A549 (cell line): ENCODE data around the gene ADAMTS2. TPM values are rescaled to one million over a fixed set of nuclear protein-coding genes. Genes with fewer than 3 reads are reported as not detected.

Experiments
- ATAC-seq, 2 experiments: fragments of 200-7000 bp in 1 of 2; fragments of >200 bp in 1 of 2; cut with Nextera tagmentation in 1 of 2; cut with Tn5 transposase in 1 of 2; 3 replicates each; pipeline versions ENCODE4 v1.8.0 to v1.9.1; 2018 to 2020; ENCODE audit warnings: mild to moderate bottlenecking in 1 of 2, moderate library complexity in 1 of 2
- CTCF ChIA-PET: fragments of 300-600 bp; sonication (Branson Sonifier 250); formaldehyde crosslinking; extraction: SDS; loops from one replicate; lab custom pipeline; 2021; ENCODE audit warnings: antibody characterized with exemption, inconsistent platforms; lab: Yijun Ruan, JAX
- POLR2A ChIA-PET: fragments of 350-600 bp; formaldehyde crosslinking; extraction: SDS; loops from one replicate; lab custom pipeline; 2021; ENCODE audit warnings: antibody characterized with exemption, inconsistent platforms; lab: Yijun Ruan, JAX
- DNase-seq, 2 experiments: peaks; one replicate each; pipeline versions ENCODE4 v3.0.0 to v3.0.0-alpha.2; 2011 to 2016; ENCODE audit warnings: low read depth in 1 of 2, low spot score in 1 of 2
- FAIRE-seq: peaks from 2 replicates; lab custom pipeline; 2011; peaks lifted over from hg19 to GRCh38; lab: Jason Lieb, UNC
- H3K27ac ChIP-seq, 2 experiments: fragments of >200 bp; sonication (Bioruptor Twin); formaldehyde crosslinking; 3 replicates each; pipeline ENCODE4 v1.5.1; 2016 to 2017
- H3K4me1 ChIP-seq: fragments of >200 bp; sonication (Bioruptor Twin); formaldehyde crosslinking; 3 replicates; pipeline ENCODE4 v1.6.1; 2016
- H3K4me2 ChIP-seq: fragments of >200 bp; sonication (Bioruptor Twin); formaldehyde crosslinking; 3 replicates; pipeline ENCODE4 v1.6.1; 2016
- H3K4me3 ChIP-seq: fragments of >200 bp; sonication (Bioruptor Twin); formaldehyde crosslinking; 3 replicates; pipeline ENCODE4 v1.5.1; 2016
- H3K9me3 ChIP-seq: fragments of >200 bp; sonication (Bioruptor Twin); formaldehyde crosslinking; 3 replicates; pipeline ENCODE4 v1.6.1; 2016
- EHF ChIP-seq: fragments of 250-450 bp; sonication (Bioruptor Pico); IDR thresholded peaks from 2 replicates; pipeline ENCODE4 v1.5.0; 2020; ENCODE audit warnings: mild to moderate bottlenecking
- EHMT2 ChIP-seq: fragments of 200-600 bp; sonication (generic); IDR thresholded peaks from 2 replicates; pipeline ENCODE4 v1.6.1; 2016; ENCODE audit warnings: antibody characterized with exemption, low read depth, mild to moderate bottlenecking, moderate library complexity
- ESRRA ChIP-seq: fragments of 150-350 bp; IDR thresholded peaks from 2 replicates; pipeline ENCODE4 v1.6.1; 2014; ENCODE audit warnings: mild to moderate bottlenecking, low read length, borderline replicate concordance
- FOSB ChIP-seq: fragments of 250-450 bp; sonication (Bioruptor Pico); IDR thresholded peaks from 2 replicates; pipeline ENCODE4 v1.5.0; 2020; ENCODE audit warnings: mild to moderate bottlenecking, moderate library complexity
- FOXS1 ChIP-seq: fragments of 250-450 bp; sonication (Bioruptor Pico); IDR thresholded peaks from 2 replicates; pipeline ENCODE4 v1.5.0; 2020; ENCODE audit warnings: mild to moderate bottlenecking, moderate library complexity
- GATA3 ChIP-seq: IDR thresholded peaks from 2 replicates; pipeline ENCODE4 v1.6.1; 2012; ENCODE audit warnings: borderline replicate concordance
- HES2 ChIP-seq: fragments of >200 bp; sonication (Bioruptor Twin); formaldehyde crosslinking; IDR thresholded peaks from 2 replicates; pipeline ENCODE4 v1.6.1; 2016
- HOXA7 ChIP-seq: fragments of 250-450 bp; sonication (Bioruptor Pico); IDR thresholded peaks from 2 replicates; pipeline ENCODE4 v1.5.0; 2020; ENCODE audit warnings: mild to moderate bottlenecking, moderate library complexity
- MAFK ChIP-seq: fragments of 450-650 bp; IDR thresholded peaks from 2 replicates; pipeline ENCODE4 v1.6.1; 2014; ENCODE audit not compliant: partially characterized antibody
- MAZ ChIP-seq: fragments of 150-350 bp; IDR thresholded peaks from 2 replicates; pipeline ENCODE4 v1.6.1; 2014; ENCODE audit warnings: antibody characterized with exemption, low read depth, low read length, borderline replicate concordance
- PHF8 ChIP-seq: fragments of 200-600 bp; sonication (generic); IDR thresholded peaks from 2 replicates; pipeline ENCODE4 v1.6.1; 2016; ENCODE audit warnings: low read depth, mild to moderate bottlenecking, antibody characterized with exemption, moderate library complexity, borderline replicate concordance
- RAD21 ChIP-seq, 2 experiments: fragments of >200 bp in 1 of 2; sonication (Bioruptor Twin) in 1 of 2; formaldehyde crosslinking in 1 of 2; IDR thresholded peaks in 1 of 2; conservative IDR thresholded peaks in 1 of 2; 2 replicates in 1 of 2; 3 replicates in 1 of 2; pipeline ENCODE4 v1.6.1; 2012 to 2018; ENCODE audit warnings: inconsistent platforms in 1 of 2
- RARB ChIP-seq: fragments of 250-450 bp; sonication (Bioruptor Pico); IDR thresholded peaks from 2 replicates; pipeline ENCODE4 v1.8.0; 2021; ENCODE audit warnings: mild to moderate bottlenecking, moderate library complexity
- RFX5 ChIP-seq: fragments of 450-650 bp; IDR thresholded peaks from 2 replicates; pipeline ENCODE4 v1.7.1; 2014; ENCODE audit warnings: antibody characterized with exemption, mild to moderate bottlenecking, moderate library complexity
- RNF2 ChIP-seq: fragments of 200-600 bp; sonication (generic); IDR thresholded peaks from 2 replicates; pipeline ENCODE4 v1.6.1; 2016; ENCODE audit warnings: low read depth, mild to moderate bottlenecking, antibody characterized with exemption, moderate library complexity, borderline replicate concordance
- SMC3 ChIP-seq: fragments of >200 bp; sonication (Bioruptor Twin); formaldehyde crosslinking; IDR thresholded peaks from 3 replicates; pipeline ENCODE4 v1.6.1; 2018; ENCODE audit warnings: inconsistent platforms
- ZSCAN20 ChIP-seq: fragments of 250-450 bp; sonication (Bioruptor Pico); IDR thresholded peaks from 2 replicates; pipeline ENCODE4 v1.8.0; 2022; ENCODE audit warnings: mild to moderate bottlenecking, moderate library complexity
- WGBS: methylation state at CpG from one replicate; pipeline ENCODE4 v1.1.6; 2017; ENCODE audit errors: missing lambda C conversion rate; 5-methylcytosine and 5-hydroxymethylcytosine counted together
- polyA plus RNA-seq, 4 experiments: library from polyadenylated mRNA; depleted of rRNA in 3 of 4; stranded (reverse); fragments of >200 nt; fragmentation: RNase III in 1 of 4; extraction: RNeasy Plus Mini Kit Qiagen cat#74134 plus additional on column Dnase treatment in 1 of 4; gene quantifications; 2 replicates in 3 of 4; 3 replicates in 1 of 4; pipeline ENCODE4 v1.2.3, GENCODE V29; 2011 to 2017
- TF ChIP-seq, protein P1 (sequence below): fragments of >200 bp; sonication (Bioruptor Twin); formaldehyde crosslinking; IDR thresholded peaks from 3 replicates; pipeline ENCODE4 v1.5.1; 2016
- TF ChIP-seq, protein P2 (sequence below): fragments of 150-350 bp; IDR thresholded peaks from 2 replicates; pipeline ENCODE4 v1.6.1; 2014; ENCODE audit warnings: low read depth, mild to moderate bottlenecking, low read length
- TF ChIP-seq, protein P3 (sequence below): fragments of 250-450 bp; sonication (Bioruptor Pico); IDR thresholded peaks from 2 replicates; pipeline ENCODE4 v1.5.0; 2020; ENCODE audit warnings: low read depth, mild to moderate bottlenecking, moderate library complexity

Gene ADAMTS2
- polyA plus RNA-seq, 2 of the 4 experiments (the other 2 are of a cell fraction), result not detected

- CTCF ChIA-PET, result interaction anchor here (0.8 to 1.4 kb wide), 4 partner anchors 30 to 503 kb away, joined by 3 to 4 read pairs (median 4); no protein-coding TSS in a partner anchor
Observed at GRCh38 chr5:179166886-179167841, 178.1 kb downstream of the ADAMTS2 start.

DNA sequence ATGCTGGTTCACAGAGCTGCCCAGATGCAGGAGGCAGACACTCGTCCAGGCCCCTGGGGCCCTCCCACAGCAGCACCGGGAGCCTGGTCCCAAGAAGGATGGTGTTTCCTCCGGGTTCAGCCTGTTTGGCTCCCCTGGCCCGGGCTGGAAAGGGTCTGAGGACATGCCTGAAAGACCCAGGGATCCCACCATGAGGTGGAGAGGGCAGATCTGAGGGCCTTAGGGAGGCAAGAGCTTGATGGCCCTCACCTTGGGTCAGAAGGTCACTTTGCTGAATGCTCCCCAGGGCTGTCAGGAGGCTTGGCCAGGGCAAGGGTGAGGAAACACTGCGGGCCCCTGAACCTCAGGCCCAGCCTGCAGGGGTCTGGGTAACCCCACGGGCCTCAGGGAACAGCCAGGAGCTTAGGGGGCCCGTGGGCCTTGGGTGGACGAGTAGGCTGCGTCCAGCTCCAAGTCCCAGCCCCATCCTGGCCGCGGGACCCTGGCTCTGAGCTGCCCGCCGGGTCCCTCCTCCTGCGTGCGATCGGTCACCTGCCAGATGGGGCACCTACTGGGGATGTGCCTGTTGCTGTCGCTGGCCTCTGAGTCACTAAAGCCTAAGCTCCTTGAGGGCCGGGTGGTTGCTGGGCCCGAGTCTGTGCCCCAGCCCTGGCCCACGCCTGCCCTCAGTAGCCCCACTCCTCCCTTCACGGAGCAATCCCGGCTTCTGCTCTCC, 178.9 kb downstream of the ADAMTS2 start:
- CTCF ChIA-PET, result interaction anchor here (0.6 to 1.4 kb wide), 4 partner anchors 327 to 604 kb away, joined by 3 to 4 read pairs (median 3); no protein-coding TSS in a partner anchor
- Histone ChIP-seq H3K4me3 (no peak overlapping the region), H3K27ac (no peak overlapping the region)
- DNase-seq, result no peak
- TF ChIP-seq, protein P1, sequence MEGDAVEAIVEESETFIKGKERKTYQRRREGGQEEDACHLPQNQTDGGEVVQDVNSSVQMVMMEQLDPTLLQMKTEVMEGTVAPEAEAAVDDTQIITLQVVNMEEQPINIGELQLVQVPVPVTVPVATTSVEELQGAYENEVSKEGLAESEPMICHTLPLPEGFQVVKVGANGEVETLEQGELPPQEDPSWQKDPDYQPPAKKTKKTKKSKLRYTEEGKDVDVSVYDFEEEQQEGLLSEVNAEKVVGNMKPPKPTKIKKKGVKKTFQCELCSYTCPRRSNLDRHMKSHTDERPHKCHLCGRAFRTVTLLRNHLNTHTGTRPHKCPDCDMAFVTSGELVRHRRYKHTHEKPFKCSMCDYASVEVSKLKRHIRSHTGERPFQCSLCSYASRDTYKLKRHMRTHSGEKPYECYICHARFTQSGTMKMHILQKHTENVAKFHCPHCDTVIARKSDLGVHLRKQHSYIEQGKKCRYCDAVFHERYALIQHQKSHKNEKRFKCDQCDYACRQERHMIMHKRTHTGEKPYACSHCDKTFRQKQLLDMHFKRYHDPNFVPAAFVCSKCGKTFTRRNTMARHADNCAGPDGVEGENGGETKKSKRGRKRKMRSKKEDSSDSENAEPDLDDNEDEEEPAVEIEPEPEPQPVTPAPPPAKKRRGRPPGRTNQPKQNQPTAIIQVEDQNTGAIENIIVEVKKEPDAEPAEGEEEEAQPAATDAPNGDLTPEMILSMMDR, result no peak
- TF ChIP-seq, all 56 proteins: peak for 0
- FAIRE-seq (no peak), ATAC-seq (no peak; a peak in 1 of 6 replicates)
- Histone ChIP-seq H3K4me1 (no peaks in the 10 kb centered on the region), H3K9me3 (peaks cover 23% of the 10 kb centered on the region; the same call in 2 of the 3 replicates), H3K4me2 (no peak overlapping the region)
- 31% methylated on average over 4 of the region's 22 CpGs for WGBS
- POLR2A ChIA-PET, result no interaction called here

More at GRCh38 chr5:179166886-179167841, 178.1 kb downstream of the ADAMTS2 start:
- no peak overlapping the region for H3K4me2 ChIP-seq
- no peak for FAIRE-seq
- H3K9me3 ChIP-seq, result peaks cover 23% of the 10 kb centered on the region; the same call in 2 of the 3 replicates
- no peaks in the 10 kb centered on the region for H3K4me1 ChIP-seq
- DNase-seq, result peak in 1 of 2 experiments; percentile 15
- WGBS, result 48% methylated on average over 47 of the region's 67 CpGs
- no peak overlapping the region for H3K4me3 ChIP-seq
- H3K27ac ChIP-seq, result no peak overlapping the region
- TF ChIP-seq SMC3 (peak; percentile 18; the same call in 1 of the 3 replicates), MAZ (no peak), RAD21 (conservative IDR thresholded peaks at IDR 0.05 in 1 of 2, IDR thresholded peaks at IDR 0.05 in 1 of 2) (peak; percentile 25 to 33; a peak in 1 of 5 replicates), PHF8 (no peak)
- TF ChIP-seq, protein P1, result peak; percentile 26; the same call in 2 of the 3 replicates
- ATAC-seq, result peak in 1 of 2 experiments; percentile 80; a peak in 3 of 6 replicates
- POLR2A ChIA-PET, result no interaction called here

DNA sequence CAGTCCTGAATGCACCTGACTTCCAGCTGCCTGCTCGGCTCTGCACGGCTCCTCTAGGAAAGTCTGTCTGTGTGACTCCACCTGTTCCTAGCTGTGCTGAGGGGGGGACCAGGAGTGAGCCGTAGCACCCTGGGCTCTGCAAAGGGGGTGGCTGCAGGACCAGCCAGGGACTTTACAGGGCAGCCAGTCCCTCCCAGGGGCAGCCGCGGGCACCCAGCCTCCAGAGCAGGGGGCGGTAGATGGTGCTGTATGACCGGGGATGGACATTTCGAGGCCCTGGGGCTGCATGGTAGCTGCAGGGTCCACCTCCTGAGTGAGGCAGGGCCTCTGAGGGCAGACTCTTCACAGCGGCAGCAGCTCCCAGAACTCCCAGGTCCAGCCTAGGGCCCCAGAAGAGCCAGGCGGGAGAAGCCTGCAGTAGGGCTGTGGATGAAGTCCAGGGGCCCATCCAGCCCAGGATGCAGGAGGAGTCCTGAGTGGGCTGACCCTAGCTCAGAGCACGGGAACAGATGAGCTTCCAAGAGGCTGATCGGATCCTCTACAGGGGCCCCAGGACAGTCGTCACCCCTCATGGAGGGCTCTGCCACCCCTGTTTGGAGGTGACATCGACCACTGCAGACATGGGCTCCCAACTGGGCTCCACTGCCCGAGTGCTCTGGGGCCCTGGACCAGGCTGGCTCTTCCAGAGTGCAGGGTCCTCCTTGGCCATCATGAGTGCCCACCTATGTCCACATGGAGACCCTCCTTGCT, 179.7 kb downstream of the ADAMTS2 start:
- Histone ChIP-seq H3K9me3 (peaks cover 21% of the 10 kb centered on the region; the same call in 2 of the 3 replicates), H3K4me3 (no peak overlapping the region), H3K4me2 (no peak overlapping the region), H3K4me1 (no peaks in the 10 kb centered on the region), H3K27ac (no peak overlapping the region)
- DNase-seq (no peak), FAIRE-seq (no peak), ATAC-seq (no peak; a peak in 1 of 6 replicates)
- 23% methylated on average over 7 of the region's 15 CpGs for WGBS
- ChIA-PET POLR2A (no interaction called here), CTCF (interaction anchor here (0.6 to 1.2 kb wide), 2 partner anchors 331 to 603 kb away, joined by 3 read pairs; no protein-coding TSS in a partner anchor)
- TF ChIP-seq GATA3 (no peak), HES2 (no peak), ESRRA (no peak), FOXS1 (CRISPR knock-in tag) (no peak), ZSCAN20 (no peak), RARB (CRISPR knock-in tag) (no peak), HOXA7 (CRISPR knock-in tag) (no peak), EHMT2 (no peak), EHF (CRISPR knock-in tag) (no peak), FOSB (no peak), RFX5 (no peak), RNF2 (no peak), MAFK (no peak)
- TF ChIP-seq, protein P2, sequence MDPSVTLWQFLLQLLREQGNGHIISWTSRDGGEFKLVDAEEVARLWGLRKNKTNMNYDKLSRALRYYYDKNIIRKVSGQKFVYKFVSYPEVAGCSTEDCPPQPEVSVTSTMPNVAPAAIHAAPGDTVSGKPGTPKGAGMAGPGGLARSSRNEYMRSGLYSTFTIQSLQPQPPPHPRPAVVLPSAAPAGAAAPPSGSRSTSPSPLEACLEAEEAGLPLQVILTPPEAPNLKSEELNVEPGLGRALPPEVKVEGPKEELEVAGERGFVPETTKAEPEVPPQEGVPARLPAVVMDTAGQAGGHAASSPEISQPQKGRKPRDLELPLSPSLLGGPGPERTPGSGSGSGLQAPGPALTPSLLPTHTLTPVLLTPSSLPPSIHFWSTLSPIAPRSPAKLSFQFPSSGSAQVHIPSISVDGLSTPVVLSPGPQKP, result no peak
- TF ChIP-seq, protein P3, sequence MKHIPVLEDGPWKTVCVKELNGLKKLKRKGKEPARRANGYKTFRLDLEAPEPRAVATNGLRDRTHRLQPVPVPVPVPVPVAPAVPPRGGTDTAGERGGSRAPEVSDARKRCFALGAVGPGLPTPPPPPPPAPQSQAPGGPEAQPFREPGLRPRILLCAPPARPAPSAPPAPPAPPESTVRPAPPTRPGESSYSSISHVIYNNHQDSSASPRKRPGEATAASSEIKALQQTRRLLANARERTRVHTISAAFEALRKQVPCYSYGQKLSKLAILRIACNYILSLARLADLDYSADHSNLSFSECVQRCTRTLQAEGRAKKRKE, result no peak
